Measurements from ENCODE around the gene SCYGR1.
"Not testable (repeated sequence)": the region's sequence is repeated elsewhere in the genome, so short reads cannot be mapped to it uniquely, and the experiment has no call there.

Gene SCYGR1

GRCh38 chr2:227368574-227368973 lies 19.2 kb downstream of the SCYGR1 start:
- DNase-seq, result no peak

- no peak for DNase-seq
Observed at GRCh38 chr2:227367427-227367795, 20.3 kb downstream of the SCYGR1 start.

- no peak for DNase-seq
Observed at GRCh38 chr2:227366769-227367426, 20.9 kb downstream of the SCYGR1 start.

GRCh38 chr2:227365833-227366232 lies 21.9 kb downstream of the SCYGR1 start:
- DNase-seq, result no peak

GRCh38 chr2:227364585-227365263 lies 23.0 kb downstream of the SCYGR1 start:
- DNase-seq, result not testable (repeated sequence)

- no peak for DNase-seq
Observed at GRCh38 chr2:227363756-227364155, 24.0 kb downstream of the SCYGR1 start.

GRCh38 chr2:227360351-227360750 lies 27.4 kb downstream of the SCYGR1 start:
- DNase-seq, result no peak

- no peak for DNase-seq
Observed at GRCh38 chr2:227351639-227352038, 36.1 kb downstream of the SCYGR1 start.

- DNase-seq, result no peak
Observed at GRCh38 chr2:227349989-227350612, 37.6 kb downstream of the SCYGR1 start.

- no peak for DNase-seq
Observed at GRCh38 chr2:227348324-227348723, 39.4 kb downstream of the SCYGR1 start.

- DNase-seq, result no peak
Observed at GRCh38 chr2:227347117-227347516, 40.6 kb downstream of the SCYGR1 start.

GRCh38 chr2:227344231-227344630 lies 43.5 kb downstream of the SCYGR1 start:
- no peak for DNase-seq

GRCh38 chr2:227341553-227341952 lies 46.2 kb downstream of the SCYGR1 start:
- DNase-seq, result no peak

- no peak for DNase-seq
Observed at GRCh38 chr2:227340106-227340505, 47.6 kb downstream of the SCYGR1 start.

GRCh38 chr2:227339098-227339599 lies 48.6 kb downstream of the SCYGR1 start:
- DNase-seq, result no peak

Measured in islet precursor cell (in vitro differentiated cells).